Epidermal melanocyte (primary cell): ENCODE data around the gene MOV10.
A peak's percentile ranks its signal among the peaks of the same experiment; 100 is the strongest.

ENCODE experiments used
- DNase-seq: peaks from one replicate; pipeline ENCODE4 v3.0.0; 2011; ENCODE audit warnings: low spot score; ENCODE audit not compliant: insufficient read length

Gene MOV10

GRCh38 chr1:112698366-112699310 lies 24.2 kb downstream of the MOV10 start:
- no peak for DNase-seq

- no peak for DNase-seq
Observed at GRCh38 chr1:112699425-112700144, 25.1 kb downstream of the MOV10 start.

- peak; percentile 84 for DNase-seq
Observed at GRCh38 chr1:112700290-112701226, 26.1 kb downstream of the MOV10 start.

- no peak for DNase-seq
Observed at GRCh38 chr1:112701227-112702066, 27.0 kb downstream of the MOV10 start.

- no peak for DNase-seq
Observed at GRCh38 chr1:112702067-112702395, 27.6 kb downstream of the MOV10 start.

- DNase-seq, result no peak
Observed at GRCh38 chr1:112702420-112703261, 28.2 kb downstream of the MOV10 start.

GRCh38 chr1:112703706-112704105 lies 29.2 kb downstream of the MOV10 start:
- DNase-seq, result no peak

GRCh38 chr1:112704391-112704933 lies 30.0 kb downstream of the MOV10 start:
- DNase-seq, result no peak

- DNase-seq, result peak; percentile 93
Observed at GRCh38 chr1:112704934-112705627, 30.6 kb downstream of the MOV10 start.

GRCh38 chr1:112706505-112707220 lies 32.2 kb downstream of the MOV10 start, which contains the start of gene RHOC:
Gene RHOC, minus strand, starts transcription at chr1:112707127. Its CDS starts 3,328 bp downstream, at chr1:112703799.
- DNase-seq, result peak; percentile 68

- peak; percentile 94 for DNase-seq
Observed at GRCh38 chr1:112707221-112708001, 33.0 kb downstream of the MOV10 start.

GRCh38 chr1:112708002-112708448 lies 33.6 kb downstream of the MOV10 start:
- no peak for DNase-seq

- no peak for DNase-seq
Observed at GRCh38 chr1:112708489-112708888, 34.0 kb downstream of the MOV10 start.

GRCh38 chr1:112710159-112710558 lies 35.7 kb downstream of the MOV10 start:
- no peak for DNase-seq

- no peak for DNase-seq
Observed at GRCh38 chr1:112710586-112710985, 36.1 kb downstream of the MOV10 start.

- no peak for DNase-seq
Observed at GRCh38 chr1:112711041-112711440, 36.6 kb downstream of the MOV10 start.

- DNase-seq, result no peak
Observed at GRCh38 chr1:112711670-112712069, 37.2 kb downstream of the MOV10 start.
